ENCODE data around the gene FKBP7.

- TF ChIP-seq, protein P1, sequence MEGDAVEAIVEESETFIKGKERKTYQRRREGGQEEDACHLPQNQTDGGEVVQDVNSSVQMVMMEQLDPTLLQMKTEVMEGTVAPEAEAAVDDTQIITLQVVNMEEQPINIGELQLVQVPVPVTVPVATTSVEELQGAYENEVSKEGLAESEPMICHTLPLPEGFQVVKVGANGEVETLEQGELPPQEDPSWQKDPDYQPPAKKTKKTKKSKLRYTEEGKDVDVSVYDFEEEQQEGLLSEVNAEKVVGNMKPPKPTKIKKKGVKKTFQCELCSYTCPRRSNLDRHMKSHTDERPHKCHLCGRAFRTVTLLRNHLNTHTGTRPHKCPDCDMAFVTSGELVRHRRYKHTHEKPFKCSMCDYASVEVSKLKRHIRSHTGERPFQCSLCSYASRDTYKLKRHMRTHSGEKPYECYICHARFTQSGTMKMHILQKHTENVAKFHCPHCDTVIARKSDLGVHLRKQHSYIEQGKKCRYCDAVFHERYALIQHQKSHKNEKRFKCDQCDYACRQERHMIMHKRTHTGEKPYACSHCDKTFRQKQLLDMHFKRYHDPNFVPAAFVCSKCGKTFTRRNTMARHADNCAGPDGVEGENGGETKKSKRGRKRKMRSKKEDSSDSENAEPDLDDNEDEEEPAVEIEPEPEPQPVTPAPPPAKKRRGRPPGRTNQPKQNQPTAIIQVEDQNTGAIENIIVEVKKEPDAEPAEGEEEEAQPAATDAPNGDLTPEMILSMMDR (conservative IDR thresholded peaks at IDR 0.05) = no peak
- TF ChIP-seq ZFX (IDR thresholded peaks at IDR 0.05) = no peak
Observed at GRCh38 chr2:178512484-178512883, 34.1 kb upstream of the FKBP7 start.
